OCI-LY3 (cell line): ENCODE measurements around the gene KNOP1.

Experiments
- CTCF ChIP-seq: fragments of 200-600, 300-600 bp; sonication (generic); IDR thresholded peaks from 2 replicates; pipeline ENCODE4 v1.5.1; 2014; ENCODE audit warnings: antibody characterized with exemption, low read length, low read depth
- EZH2phosphoT487 ChIP-seq: fragments of 200-600 bp; shearing (Covaris generic); IDR thresholded peaks from 2 replicates; pipeline ENCODE4 v1.6.1; 2018; ENCODE audit warnings: antibody characterized with exemption, mixed run types, low read depth

- TF ChIP-seq CTCF = no peak
- no peak for TF ChIP-seq EZH2phosphoT487
Measured at GRCh38 chr16:19722269-19722952, 4.4 kb upstream of the KNOP1 start.
